DOHH2 (cell line): ENCODE measurements around the gene AKR1B15.
A peak's percentile ranks its signal among the peaks of the same experiment; 100 is the strongest.

Experiments
- H3F3A ChIP-seq: fragments of 200-600 bp; sonication (generic), shearing (Covaris generic); 2 replicates; pipeline ENCODE4 v1.6.0; 2016; ENCODE audit warnings: antibody characterized with exemption, mild to moderate bottlenecking; ENCODE audit not compliant: control insufficient read depth, insufficient read depth
- H3K27ac ChIP-seq: fragments of 200-600 bp; sonication (generic); 2 replicates; pipeline ENCODE4 v1.5.1; 2014; ENCODE audit warnings: low read depth, mild to moderate bottlenecking, low read length, moderate library complexity
- H3K27me3 ChIP-seq: fragments of 200-600 bp; sonication (generic); 2 replicates; pipeline ENCODE4 v1.6.1; 2014; ENCODE audit warnings: mild to moderate bottlenecking, low read length, mixed read lengths; ENCODE audit not compliant: control insufficient read depth
- H3K36me3 ChIP-seq: fragments of 200-600 bp; sonication (generic); 2 replicates; pipeline ENCODE4 v1.6.1; 2014; ENCODE audit warnings: mild to moderate bottlenecking, low read length, moderate library complexity, mixed read lengths; ENCODE audit not compliant: control insufficient read depth
- H3K4me1 ChIP-seq: fragments of 200-600 bp; sonication (generic); 2 replicates; pipeline ENCODE4 v1.6.1; 2014; ENCODE audit warnings: mild to moderate bottlenecking, low read length, mixed read lengths; ENCODE audit not compliant: control insufficient read depth
- H3K4me2 ChIP-seq: fragments of 200-600 bp; sonication (generic); 2 replicates; pipeline ENCODE4 v1.6.0; 2014; ENCODE audit warnings: mild to moderate bottlenecking, low read length, moderate library complexity
- H3K4me3 ChIP-seq: fragments of 200-600 bp; sonication (generic); 2 replicates; pipeline ENCODE4 v1.5.1; 2014; ENCODE audit warnings: mild to moderate bottlenecking, low read length, mixed read lengths
- H3K79me2 ChIP-seq: fragments of 200-600 bp; sonication (generic); 2 replicates; pipeline ENCODE4 v1.6.1; 2014; ENCODE audit warnings: mild to moderate bottlenecking, low read length, mixed read lengths; ENCODE audit not compliant: control insufficient read depth
- H3K9me2 ChIP-seq: fragments of 200-600 bp; sonication (generic); replicated peaks from 2 replicates; pipeline ENCODE4 v1.6.1; 2014; ENCODE audit warnings: mild to moderate bottlenecking, low read length, mixed read lengths; ENCODE audit not compliant: control insufficient read depth
- H3K9me3 ChIP-seq: fragments of 200-600 bp; sonication (generic); 2 replicates; pipeline ENCODE4 v1.6.1; 2014; ENCODE audit warnings: antibody characterized with exemption, low read length, mixed read lengths; ENCODE audit not compliant: control insufficient read depth, insufficient read depth
- H4K20me1 ChIP-seq: fragments of 200-600 bp; sonication (generic); 2 replicates; pipeline ENCODE4 v1.6.0; 2014; ENCODE audit warnings: low read depth, mild to moderate bottlenecking, antibody characterized with exemption, low read length, moderate library complexity; ENCODE audit not compliant: control insufficient read depth, insufficient read depth
- EZH2phosphoT487 ChIP-seq: fragments of 200-600 bp; sonication (generic); IDR thresholded peaks from 2 replicates; pipeline ENCODE4 v1.6.1; 2017; ENCODE audit warnings: borderline replicate concordance, mild to moderate bottlenecking, antibody characterized with exemption, low read length, moderate library complexity, mixed read lengths
- TF ChIP-seq, protein P1 (sequence below): fragments of 200-600 bp; sonication (generic); IDR thresholded peaks from one replicate; pipeline ENCODE4 v1.5.1; 2014; ENCODE audit warnings: antibody characterized with exemption, mild to moderate bottlenecking, low read depth, low read length; ENCODE audit not compliant: poor library complexity, severe bottlenecking

AKR1B15 gene

GRCh38 chr7:134553976-134554375 is 5.1 kb downstream of the AKR1B15 start:
- Histone ChIP-seq H3K9me3 (no peaks in the 10 kb centered on the region), H3F3A (no peaks in the 10 kb centered on the region), H3K36me3 (no peaks in the 10 kb centered on the region), H3K27me3 (peaks cover 15% of the 10 kb centered on the region), H3K79me2 (no peaks in the 10 kb centered on the region), H3K4me3 (no peak overlapping the region), H3K4me2 (no peak overlapping the region), H4K20me1 (no peaks in the 10 kb centered on the region), H3K9me2 (no peaks in the 10 kb centered on the region), H3K27ac (no peak overlapping the region), H3K4me1 (no peaks in the 10 kb centered on the region)
- TF ChIP-seq, protein P1, sequence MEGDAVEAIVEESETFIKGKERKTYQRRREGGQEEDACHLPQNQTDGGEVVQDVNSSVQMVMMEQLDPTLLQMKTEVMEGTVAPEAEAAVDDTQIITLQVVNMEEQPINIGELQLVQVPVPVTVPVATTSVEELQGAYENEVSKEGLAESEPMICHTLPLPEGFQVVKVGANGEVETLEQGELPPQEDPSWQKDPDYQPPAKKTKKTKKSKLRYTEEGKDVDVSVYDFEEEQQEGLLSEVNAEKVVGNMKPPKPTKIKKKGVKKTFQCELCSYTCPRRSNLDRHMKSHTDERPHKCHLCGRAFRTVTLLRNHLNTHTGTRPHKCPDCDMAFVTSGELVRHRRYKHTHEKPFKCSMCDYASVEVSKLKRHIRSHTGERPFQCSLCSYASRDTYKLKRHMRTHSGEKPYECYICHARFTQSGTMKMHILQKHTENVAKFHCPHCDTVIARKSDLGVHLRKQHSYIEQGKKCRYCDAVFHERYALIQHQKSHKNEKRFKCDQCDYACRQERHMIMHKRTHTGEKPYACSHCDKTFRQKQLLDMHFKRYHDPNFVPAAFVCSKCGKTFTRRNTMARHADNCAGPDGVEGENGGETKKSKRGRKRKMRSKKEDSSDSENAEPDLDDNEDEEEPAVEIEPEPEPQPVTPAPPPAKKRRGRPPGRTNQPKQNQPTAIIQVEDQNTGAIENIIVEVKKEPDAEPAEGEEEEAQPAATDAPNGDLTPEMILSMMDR = peak; percentile 37
- no peak for TF ChIP-seq EZH2phosphoT487

GRCh38 chr7:134554417-134554966 is 5.6 kb downstream of the AKR1B15 start:
- H3K4me1 ChIP-seq = no peaks in the 10 kb centered on the region
- no peaks in the 10 kb centered on the region for H4K20me1 ChIP-seq
- H3F3A ChIP-seq = no peaks in the 10 kb centered on the region
- H3K9me2 ChIP-seq = no peaks in the 10 kb centered on the region
- no peaks in the 10 kb centered on the region for H3K79me2 ChIP-seq
- H3K4me2 ChIP-seq = no peak overlapping the region
- no peaks in the 10 kb centered on the region for H3K36me3 ChIP-seq
- H3K27ac ChIP-seq = no peak overlapping the region
- H3K9me3 ChIP-seq = no peaks in the 10 kb centered on the region
- TF ChIP-seq, protein P1 = no peak
- no peak for TF ChIP-seq EZH2phosphoT487
- peaks cover 10% of the 10 kb centered on the region for H3K27me3 ChIP-seq
- no peak overlapping the region for H3K4me3 ChIP-seq

DNA sequence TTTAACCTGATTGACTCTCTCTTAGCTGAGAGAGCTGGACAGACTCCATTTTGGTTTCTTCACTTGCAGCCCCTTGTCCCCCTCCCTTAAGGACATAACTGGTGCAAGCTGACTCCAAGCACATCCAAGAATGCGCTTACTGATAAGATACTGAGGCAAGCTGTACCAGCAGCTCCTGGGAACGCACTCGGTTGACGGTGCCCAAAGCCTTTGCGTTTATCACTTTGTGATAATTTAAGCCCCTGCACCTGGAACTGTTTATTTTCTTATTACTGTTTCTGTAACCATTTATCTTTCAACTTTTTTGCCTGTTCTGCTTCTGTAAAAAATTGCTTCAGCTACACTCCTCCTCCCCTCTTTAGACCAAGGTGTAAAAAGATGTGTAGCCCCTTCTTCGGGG is 8.5 kb downstream of the AKR1B15 start:
- H3K9me3 ChIP-seq = 0 out of 2 replicates have a peak, but pooled peaks cover 3% of the 10 kb centered on the region
- no peak overlapping the region for H3K27ac ChIP-seq
- no peaks in the 10 kb centered on the region for H3K4me1 ChIP-seq
- no peaks in the 10 kb centered on the region for H3K36me3 ChIP-seq
- H4K20me1 ChIP-seq = no peaks in the 10 kb centered on the region
- TF ChIP-seq, protein P1 = no peak
- TF ChIP-seq EZH2phosphoT487 = no peak
- no peaks in the 10 kb centered on the region for H3K27me3 ChIP-seq
- no peaks in the 10 kb centered on the region for H3F3A ChIP-seq
- no peaks in the 10 kb centered on the region for H3K79me2 ChIP-seq
- no peak overlapping the region for H3K4me2 ChIP-seq
- no peak overlapping the region for H3K4me3 ChIP-seq
- H3K9me2 ChIP-seq = no peaks in the 10 kb centered on the region
